ENCODE results near the gene NUP37. TPM values are rescaled to one million over a fixed set of nuclear protein-coding genes. Genes with fewer than 3 reads are reported as not detected.
A peak's percentile ranks its signal among the peaks of the same experiment; 100 is the strongest.
"Not testable (repeated sequence)": the region's sequence is repeated elsewhere in the genome, so short reads cannot be mapped to it uniquely, and the experiment has no call there.

The NUP37 gene
- total RNA-seq, 1 donor from 2014 or later, result 39.2 TPM

DNA sequence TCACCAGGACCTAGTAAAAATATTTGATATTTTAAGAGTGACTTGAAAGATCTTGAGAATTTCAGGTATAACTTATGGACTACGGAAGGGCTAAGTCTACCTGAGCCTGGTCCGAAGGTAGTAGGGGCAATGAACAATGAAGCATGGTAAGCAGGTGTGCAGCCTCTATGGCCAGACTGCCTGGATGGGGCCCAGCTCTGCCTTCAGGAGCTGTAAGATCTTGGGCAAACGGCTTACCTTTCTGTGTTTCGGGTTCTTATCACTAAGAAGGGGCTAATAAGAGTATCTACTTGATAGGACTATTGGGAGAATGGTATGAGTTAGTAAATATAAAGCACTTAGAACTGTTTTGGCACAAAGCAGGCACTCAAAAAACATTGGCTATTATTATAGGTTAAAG lies 39.1 kb downstream of the NUP37 start:
- H3K4me3 Mint-ChIP-seq, result no peak overlapping the region
- no peak for DNase-seq (ENCODE audit: extremely low spot score, unreplicated experiment)
- H3K36me3 Mint-ChIP-seq, result peaks cover 35% of the 10 kb centered on the region

DNA sequence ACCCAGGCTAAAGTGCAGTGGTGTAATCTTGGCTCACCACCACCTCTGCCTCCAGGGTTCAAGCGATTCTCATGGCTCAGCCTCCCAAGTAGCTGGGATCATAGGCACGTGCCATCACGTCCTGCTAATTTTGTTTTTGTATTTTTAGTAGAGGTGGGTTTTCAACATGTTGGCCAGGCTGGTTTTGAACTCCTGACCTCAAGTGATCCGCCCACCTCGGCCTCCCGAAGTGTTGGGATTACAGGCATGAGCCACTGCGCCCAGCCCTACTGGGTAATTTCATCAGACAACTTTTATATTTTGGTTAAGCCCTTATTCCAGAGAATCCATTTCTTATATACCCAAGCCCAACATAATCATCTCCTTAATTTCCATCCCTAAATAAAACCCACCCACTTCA lies 47.8 kb downstream of the NUP37 start:
- not testable (repeated sequence) for H3K36me3 Mint-ChIP-seq; H3K9me3 Mint-ChIP-seq; DNase-seq (ENCODE audit: extremely low spot score, unreplicated experiment); H3K4me3 Mint-ChIP-seq; H3K27me3 Mint-ChIP-seq; H3K4me1 Mint-ChIP-seq (ENCODE audit: unreplicated experiment); H3K27ac Mint-ChIP-seq

More for the DNA sequence above, 39.1 kb downstream of the NUP37 start:
- TF ChIP-seq, protein P1, sequence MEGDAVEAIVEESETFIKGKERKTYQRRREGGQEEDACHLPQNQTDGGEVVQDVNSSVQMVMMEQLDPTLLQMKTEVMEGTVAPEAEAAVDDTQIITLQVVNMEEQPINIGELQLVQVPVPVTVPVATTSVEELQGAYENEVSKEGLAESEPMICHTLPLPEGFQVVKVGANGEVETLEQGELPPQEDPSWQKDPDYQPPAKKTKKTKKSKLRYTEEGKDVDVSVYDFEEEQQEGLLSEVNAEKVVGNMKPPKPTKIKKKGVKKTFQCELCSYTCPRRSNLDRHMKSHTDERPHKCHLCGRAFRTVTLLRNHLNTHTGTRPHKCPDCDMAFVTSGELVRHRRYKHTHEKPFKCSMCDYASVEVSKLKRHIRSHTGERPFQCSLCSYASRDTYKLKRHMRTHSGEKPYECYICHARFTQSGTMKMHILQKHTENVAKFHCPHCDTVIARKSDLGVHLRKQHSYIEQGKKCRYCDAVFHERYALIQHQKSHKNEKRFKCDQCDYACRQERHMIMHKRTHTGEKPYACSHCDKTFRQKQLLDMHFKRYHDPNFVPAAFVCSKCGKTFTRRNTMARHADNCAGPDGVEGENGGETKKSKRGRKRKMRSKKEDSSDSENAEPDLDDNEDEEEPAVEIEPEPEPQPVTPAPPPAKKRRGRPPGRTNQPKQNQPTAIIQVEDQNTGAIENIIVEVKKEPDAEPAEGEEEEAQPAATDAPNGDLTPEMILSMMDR (conservative IDR thresholded peaks at IDR 0.05), result no peak
- Mint-ChIP-seq H3K27ac (no peak overlapping the region), H3K9me3 (no peaks in the 10 kb centered on the region), H3K4me1 (ENCODE audit: unreplicated experiment) (no peaks in the 10 kb centered on the region), H3K27me3 (no peaks in the 10 kb centered on the region)

DNA sequence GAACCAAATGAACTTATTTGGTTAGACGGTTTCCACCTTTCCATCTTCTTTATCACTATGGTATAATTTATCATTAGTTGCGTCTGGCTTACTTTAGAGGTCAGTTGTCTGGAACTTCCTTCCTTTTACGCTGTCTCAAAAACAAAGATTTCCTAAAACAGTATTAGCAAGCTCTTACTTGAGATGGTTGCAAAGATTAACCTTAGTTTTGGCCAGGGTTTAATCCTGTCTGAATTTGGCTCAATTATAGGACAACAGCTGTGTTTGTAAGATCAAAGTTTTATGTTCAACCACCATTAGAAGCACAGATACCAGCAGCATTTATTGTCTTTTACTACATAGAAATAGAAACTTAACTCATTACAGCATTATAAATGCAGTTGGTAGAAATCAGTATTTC lies 50.2 kb downstream of the NUP37 start:
- Mint-ChIP-seq H3K9me3 (no peaks in the 10 kb centered on the region), H3K4me1 (ENCODE audit: unreplicated experiment) (peaks cover 6% of the 10 kb centered on the region), H3K27me3 (no peaks in the 10 kb centered on the region), H3K4me3 (no peak overlapping the region), H3K36me3 (no peaks in the 10 kb centered on the region), H3K27ac (no peak overlapping the region)
- no peak for DNase-seq (ENCODE audit: extremely low spot score, unreplicated experiment)
- TF ChIP-seq, protein P1 (conservative IDR thresholded peaks at IDR 0.05), result no peak

DNA sequence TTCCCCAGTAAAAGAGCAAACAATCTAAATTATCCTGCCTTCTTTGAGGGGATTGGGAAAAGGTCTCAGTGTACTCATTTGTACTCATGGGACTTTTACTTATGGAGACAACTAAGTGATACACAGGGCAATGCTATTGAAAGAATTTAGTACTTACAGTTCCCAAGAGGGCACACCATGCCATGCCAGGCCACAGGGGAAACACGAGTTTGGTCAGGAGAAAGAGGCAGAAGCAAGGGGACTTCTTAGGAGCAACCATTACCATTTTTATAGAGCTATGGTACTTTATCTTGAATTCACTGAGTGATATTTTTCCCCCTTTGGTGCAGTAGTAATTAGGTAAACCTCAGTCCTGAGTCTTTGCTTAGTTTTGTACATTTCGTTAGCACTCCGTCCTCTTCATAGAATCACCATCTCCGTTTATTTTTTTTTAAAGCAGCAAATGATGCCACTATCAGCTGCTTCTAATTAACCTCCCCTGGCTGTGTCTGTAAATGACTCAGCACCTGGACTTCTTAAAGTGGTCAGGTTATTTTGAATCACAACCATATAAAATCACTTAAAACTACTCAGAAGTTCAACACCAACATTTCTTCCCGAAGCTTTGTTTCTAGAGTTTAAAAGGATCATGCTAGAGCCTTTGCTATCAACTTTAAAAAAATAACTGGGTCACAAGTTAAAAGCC lies 52.2 kb downstream of the NUP37 start:
- Mint-ChIP-seq H3K4me1 (ENCODE audit: unreplicated experiment) (peaks cover 6% of the 10 kb centered on the region), H3K4me3 (no peak overlapping the region), H3K27ac (no peak overlapping the region), H3K36me3 (no peaks in the 10 kb centered on the region), H3K9me3 (no peaks in the 10 kb centered on the region), H3K27me3 (no peaks in the 10 kb centered on the region)
- TF ChIP-seq, protein P1 (conservative IDR thresholded peaks at IDR 0.05), result no peak
- no peak for DNase-seq (ENCODE audit: extremely low spot score, unreplicated experiment)

DNA sequence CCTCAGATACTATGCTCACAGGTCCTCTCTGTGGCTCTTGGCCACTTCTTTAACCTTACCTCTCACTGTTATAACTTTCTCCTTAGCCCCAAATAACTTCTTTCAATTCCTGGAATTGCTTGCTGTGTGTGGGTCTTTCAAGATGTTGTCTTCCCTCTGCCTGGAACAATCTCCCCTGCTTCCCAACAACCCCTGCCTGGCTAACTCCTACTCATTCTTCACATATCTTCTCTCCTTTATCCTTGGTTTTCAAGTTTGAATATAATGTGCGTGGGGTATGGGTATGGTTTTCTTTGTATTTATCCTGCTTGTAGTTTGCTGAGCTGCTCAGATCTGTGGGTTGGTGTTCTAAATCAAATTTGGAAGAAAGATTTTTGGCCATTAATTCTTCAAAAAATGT lies 55.4 kb downstream of the NUP37 start:
- no peak for DNase-seq (ENCODE audit: extremely low spot score, unreplicated experiment)
- Mint-ChIP-seq H3K4me3 (peak overlapping the region; percentile 27), H3K9me3 (no peaks in the 10 kb centered on the region), H3K27ac (peak overlapping the region; percentile 22), H3K36me3 (no peaks in the 10 kb centered on the region), H3K4me1 (ENCODE audit: unreplicated experiment) (peaks cover 19% of the 10 kb centered on the region), H3K27me3 (no peaks in the 10 kb centered on the region)
- TF ChIP-seq, protein P1 (conservative IDR thresholded peaks at IDR 0.05), result no peak

DNA sequence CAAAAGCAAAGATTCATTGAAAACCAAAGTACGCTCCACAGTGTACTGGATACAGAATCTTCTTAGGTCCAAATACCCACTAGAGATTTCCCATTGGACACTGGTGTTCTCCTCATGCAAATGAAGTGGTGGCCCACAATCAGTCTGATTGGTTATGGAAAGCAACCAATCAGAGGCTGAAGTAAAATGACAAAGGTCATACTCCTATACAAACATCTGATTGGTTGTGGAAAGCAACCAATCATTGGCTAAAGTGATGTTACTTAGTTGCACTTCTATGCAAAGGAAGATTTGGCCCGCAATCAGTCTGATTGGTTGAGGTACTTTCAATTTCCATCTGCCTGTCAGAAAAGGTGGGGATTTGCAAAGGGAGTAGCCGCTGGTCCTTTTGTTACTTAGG lies 56.8 kb downstream of the NUP37 start:
- Mint-ChIP-seq H3K4me1 (ENCODE audit: unreplicated experiment) (peaks cover 19% of the 10 kb centered on the region), H3K27ac (no peak overlapping the region), H3K36me3 (no peaks in the 10 kb centered on the region), H3K4me3 (no peak overlapping the region), H3K9me3 (no peaks in the 10 kb centered on the region), H3K27me3 (no peaks in the 10 kb centered on the region)
- TF ChIP-seq, protein P1 (conservative IDR thresholded peaks at IDR 0.05), result no peak
- DNase-seq (ENCODE audit: extremely low spot score, unreplicated experiment), result no peak
